Gastrocnemius medialis (tissue), 4 donors: ENCODE data around the gene BBX. TPM values are rescaled to one million over a fixed set of nuclear protein-coding genes. Genes with fewer than 3 reads are reported as not detected.

ENCODE experiments used
- ATAC-seq, 2 donors: fragments of 150-250 bp; one replicate each; pipeline ENCODE4 v1.9.1; 2016
- DNase-seq, 2 donors: peaks; one replicate each; pipeline ENCODE4 v3.0.0-alpha.2; 2019
- H3K27ac ChIP-seq, 4 donors: fragments of 200-600 bp; sonication (generic); 1 replicate in 1 of 4; 2 replicates in 3 of 4; pipeline ENCODE4 v1.5.1; 2016 to 2018; ENCODE audit warnings: mild to moderate bottlenecking in 2 of 4, moderate library complexity in 1 of 4
- H3K27me3 ChIP-seq, 3 donors: fragments of 200-600 bp; sonication (generic) in 2 of 3; 1 replicate in 1 of 3; 2 replicates in 2 of 3; pipeline versions ENCODE4 v1.5.1 to v1.6.0; 2016 to 2019; ENCODE audit warnings: mild to moderate bottlenecking in 1 of 3, moderate library complexity in 1 of 3
- H3K36me3 ChIP-seq, 2 donors: fragments of 200-600 bp; sonication (generic) in 1 of 2; one replicate each; pipeline ENCODE4 v1.5.1; 2017 to 2018
- H3K4me1 ChIP-seq, 2 donors: fragments of 200-600 bp; sonication (generic) in 1 of 2; one replicate each; pipeline ENCODE4 v1.5.1; 2016 to 2017; ENCODE audit warnings: mild to moderate bottlenecking in 2 of 2
- H3K4me3 ChIP-seq, 4 donors: fragments of 200-600 bp; sonication (generic) in 3 of 4; 1 replicate in 1 of 4; 2 replicates in 3 of 4; pipeline ENCODE4 v1.5.1; 2016 to 2019; ENCODE audit warnings: mild to moderate bottlenecking in 2 of 4
- H3K9me3 ChIP-seq, 3 donors: fragments of 200-600 bp; sonication (generic) in 2 of 3; 1 replicate in 1 of 3; 2 replicates in 2 of 3; pipeline ENCODE4 v1.5.1; 2016 to 2019
- POLR2A ChIP-seq, 2 donors: fragments of 450-650 bp; IDR thresholded peaks; one replicate each; pipeline ENCODE4 v1.6.1; 2017; ENCODE audit warnings: antibody characterized with exemption in 2 of 2, mild to moderate bottlenecking in 2 of 2, moderate library complexity in 2 of 2
- in situ Hi-C, 4 donors: fragments of 200-750 bp; cut with MboI; loops; one replicate each; pipeline versions ENCODE4 v1.15.0 to v1.8.0; 2017; ENCODE audit warnings: low sequenced_read_pairs in 4 of 4
- intact Hi-C: fragments of 100-400 bp; cut with DNase I; formaldehyde crosslinking; loops from one replicate; pipeline ENCODE4 v1.15.1; 2023; ENCODE audit warnings: low total_unique reads
- total RNA-seq, 4 donors: library from RNA; depleted of rRNA; stranded (reverse); fragments of >200 nt; gene quantifications; one replicate each; pipeline versions ENCODE4 v1.1.0 to v1.2.3, GENCODE V29; 2016
- TF ChIP-seq, protein P1 (sequence below), 5 experiments: fragments of 450-650 bp in 3 of 5; fragments of 200-600 bp in 2 of 5; sonication (generic) in 2 of 5; IDR thresholded peaks in 4 of 5; conservative IDR thresholded peaks in 1 of 5; 1 replicate in 4 of 5; 2 replicates in 1 of 5; pipeline ENCODE4 v1.5.1; 2016 to 2019; ENCODE audit warnings: antibody characterized with exemption in 5 of 5, mild to moderate bottlenecking in 3 of 5, moderate library complexity in 3 of 5

Gene BBX
- 10 to 100 TPM; 15.2 to 48.3 (median 20.1) TPM for total RNA-seq

DNA sequence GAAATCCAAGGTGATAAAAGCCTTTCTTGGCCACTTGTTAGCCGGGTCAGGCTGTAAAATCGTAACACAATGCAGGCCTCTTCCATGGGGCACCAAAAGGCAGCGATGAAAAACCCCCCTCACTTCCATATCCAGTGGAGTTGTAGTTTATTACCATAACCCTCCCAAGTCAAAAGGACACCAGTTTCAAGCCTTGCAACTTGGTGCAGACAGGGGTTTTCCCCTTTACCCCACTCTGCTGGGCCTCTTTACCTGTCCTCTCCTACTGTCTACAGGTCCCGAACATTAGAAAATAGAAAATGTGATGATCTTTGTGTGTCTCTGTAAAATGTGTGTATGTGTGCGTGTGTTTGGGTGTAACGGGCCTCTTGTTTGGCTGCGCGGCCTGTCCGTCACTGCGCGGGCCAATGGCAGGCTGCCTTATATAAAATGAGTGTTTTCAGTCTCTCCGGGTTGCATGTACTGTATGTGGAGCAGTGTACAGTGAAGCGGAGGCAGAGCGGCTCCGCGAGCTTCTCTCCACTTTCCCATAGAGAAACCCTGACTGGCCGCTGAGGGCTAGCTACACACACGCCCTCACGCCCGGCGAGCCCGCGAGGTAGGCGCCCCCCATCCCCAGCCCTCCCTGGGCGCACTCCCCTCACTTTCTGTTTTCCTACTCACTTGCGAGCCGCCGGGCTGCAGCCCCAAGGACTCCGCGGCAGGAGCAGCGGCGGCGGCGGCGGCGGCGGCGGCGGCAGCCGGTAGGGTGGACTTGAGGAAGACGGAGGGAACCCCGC is at the start of gene BBX:
Gene BBX, plus strand, starts transcription at position 453 of the 779 bp plus-strand sequence. CDS start 187,499 bp downstream, outside the sequence.
- TF ChIP-seq POLR2A (IDR thresholded peaks at IDR 0.05), result peak; percentile 65 to 90
- TF ChIP-seq, protein P1, sequence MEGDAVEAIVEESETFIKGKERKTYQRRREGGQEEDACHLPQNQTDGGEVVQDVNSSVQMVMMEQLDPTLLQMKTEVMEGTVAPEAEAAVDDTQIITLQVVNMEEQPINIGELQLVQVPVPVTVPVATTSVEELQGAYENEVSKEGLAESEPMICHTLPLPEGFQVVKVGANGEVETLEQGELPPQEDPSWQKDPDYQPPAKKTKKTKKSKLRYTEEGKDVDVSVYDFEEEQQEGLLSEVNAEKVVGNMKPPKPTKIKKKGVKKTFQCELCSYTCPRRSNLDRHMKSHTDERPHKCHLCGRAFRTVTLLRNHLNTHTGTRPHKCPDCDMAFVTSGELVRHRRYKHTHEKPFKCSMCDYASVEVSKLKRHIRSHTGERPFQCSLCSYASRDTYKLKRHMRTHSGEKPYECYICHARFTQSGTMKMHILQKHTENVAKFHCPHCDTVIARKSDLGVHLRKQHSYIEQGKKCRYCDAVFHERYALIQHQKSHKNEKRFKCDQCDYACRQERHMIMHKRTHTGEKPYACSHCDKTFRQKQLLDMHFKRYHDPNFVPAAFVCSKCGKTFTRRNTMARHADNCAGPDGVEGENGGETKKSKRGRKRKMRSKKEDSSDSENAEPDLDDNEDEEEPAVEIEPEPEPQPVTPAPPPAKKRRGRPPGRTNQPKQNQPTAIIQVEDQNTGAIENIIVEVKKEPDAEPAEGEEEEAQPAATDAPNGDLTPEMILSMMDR (IDR thresholded peaks at IDR 0.05 in 4 of 5, conservative IDR thresholded peaks at IDR 0.05 in 1 of 5), result peak in 1 of 5 experiments; percentile 27
- in situ Hi-C loops, result loop anchor here in 1 of 4 donors (10.0 kb wide), 1 partner anchor 288 kb away; no protein-coding TSS in a partner anchor

DNA sequence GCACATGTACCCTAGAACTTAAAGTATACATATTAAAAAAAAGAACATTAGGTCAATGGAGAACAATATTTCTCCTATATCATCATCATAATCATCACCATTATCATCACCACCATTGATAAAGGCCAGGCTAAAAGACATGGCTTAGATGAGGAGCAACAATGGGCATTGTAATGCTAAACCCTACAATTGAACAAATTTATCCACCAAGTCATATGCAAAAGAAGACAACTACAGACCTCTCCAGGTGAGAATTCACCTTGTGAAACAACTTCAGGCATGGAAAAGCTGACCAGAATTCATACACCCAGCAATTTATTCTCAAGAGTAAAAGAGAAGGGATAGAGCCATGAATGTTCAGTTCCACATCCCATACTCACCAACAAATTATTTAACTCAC is 46.3 kb upstream of the BBX start:
- intact Hi-C loops (no loop called here), in situ Hi-C loops (no loop called here)
- H3K27me3 ChIP-seq, result no peaks in the 10 kb centered on the region
- DNase-seq (no peak), ATAC-seq (no peak)
- H3K9me3 ChIP-seq, result no peaks in the 10 kb centered on the region
- H3K36me3 ChIP-seq, result no peaks in the 10 kb centered on the region
- no peak overlapping the region for H3K27ac ChIP-seq
- no peak overlapping the region for H3K4me3 ChIP-seq
- no peaks in the 10 kb centered on the region for H3K4me1 ChIP-seq
- no peak for TF ChIP-seq POLR2A (IDR thresholded peaks at IDR 0.05)
- TF ChIP-seq, protein P1 (IDR thresholded peaks at IDR 0.05 in 4 of 5, conservative IDR thresholded peaks at IDR 0.05 in 1 of 5), result no peak

More for the DNA sequence above, at the start of gene BBX:
- H3K4me1 ChIP-seq, result peaks cover 9 to 19% of the 10 kb centered on the region in 2 donors
- peak within 1 kb of the TSS; percentile 74 to 99 (median 94) for H3K4me3 ChIP-seq
- ATAC-seq (peak; percentile 89 to 91), DNase-seq (peak; percentile 87 to 96)
- no peaks in the 10 kb centered on the region for H3K36me3 ChIP-seq
- no peaks in the 10 kb centered on the region for H3K9me3 ChIP-seq
- H3K27me3 ChIP-seq, result no peaks in the 10 kb centered on the region
- intact Hi-C loops, result loop anchor here (10.0 kb wide), 1 partner anchor 572 kb away; the partner anchor contains the start of gene CD47
- peak within 1 kb of the TSS; percentile 94 to 97 (median 96) for H3K27ac ChIP-seq

DNA sequence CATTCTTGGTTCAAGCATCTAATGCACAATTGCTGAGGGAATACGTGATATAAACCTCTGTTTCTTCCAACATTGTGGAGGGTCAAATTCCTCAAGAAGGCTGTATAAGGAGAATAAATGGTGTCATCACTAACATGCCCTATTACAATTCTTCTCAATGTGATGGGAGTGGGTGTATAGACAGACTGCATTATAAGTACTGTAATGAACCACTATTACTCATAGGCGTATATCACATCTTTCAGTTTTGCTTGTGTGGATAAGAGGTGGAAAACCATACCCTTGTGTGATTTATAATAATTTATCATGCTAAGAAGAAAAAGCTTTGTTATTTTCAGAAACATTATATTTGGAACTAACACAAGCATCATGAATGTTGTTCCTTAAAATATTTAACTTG is 35.3 kb upstream of the BBX start:
- Histone ChIP-seq H3K36me3 (no peaks in the 10 kb centered on the region), H3K4me3 (no peak overlapping the region), H3K9me3 (no peaks in the 10 kb centered on the region), H3K27ac (no peak overlapping the region), H3K27me3 (no peaks in the 10 kb centered on the region), H3K4me1 (no peaks in the 10 kb centered on the region)
- TF ChIP-seq, protein P1 (IDR thresholded peaks at IDR 0.05 in 4 of 5, conservative IDR thresholded peaks at IDR 0.05 in 1 of 5), result no peak
- no peak for TF ChIP-seq POLR2A (IDR thresholded peaks at IDR 0.05)
- ATAC-seq (no peak), DNase-seq (no peak)
- in situ Hi-C loops, result no loop called here
- intact Hi-C loops, result no loop called here

DNA sequence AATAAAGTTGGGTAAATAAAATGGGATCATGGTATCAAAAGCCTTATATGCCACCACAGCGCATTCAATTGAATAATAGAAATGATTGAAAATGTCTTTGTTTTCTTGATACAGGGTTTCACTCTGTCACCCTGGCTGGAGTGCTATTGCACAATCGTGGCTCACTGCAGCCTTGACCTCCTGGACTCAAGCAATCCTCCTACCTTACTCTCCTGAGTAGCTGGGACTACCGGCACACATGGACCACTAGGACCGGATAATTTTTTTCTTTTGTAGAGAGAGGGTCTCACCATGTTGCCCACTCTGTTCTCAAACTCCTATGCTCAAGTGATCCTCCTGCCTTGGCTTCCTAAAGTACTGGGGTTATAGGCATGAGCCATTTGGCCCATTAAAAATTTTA is 33.8 kb upstream of the BBX start:
- DNase-seq (no peak), ATAC-seq (no peak)
- TF ChIP-seq, protein P1 (IDR thresholded peaks at IDR 0.05 in 4 of 5, conservative IDR thresholded peaks at IDR 0.05 in 1 of 5), result no peak
- no peak for TF ChIP-seq POLR2A (IDR thresholded peaks at IDR 0.05)
- intact Hi-C loops, result no loop called here
- Histone ChIP-seq H3K9me3 (no peaks in the 10 kb centered on the region), H3K4me3 (no peak overlapping the region), H3K27me3 (no peaks in the 10 kb centered on the region), H3K27ac (no peak overlapping the region), H3K36me3 (no peaks in the 10 kb centered on the region), H3K4me1 (no peaks in the 10 kb centered on the region)
- in situ Hi-C loops, result no loop called here
